Activated naive CD8-positive, alpha-beta T cell treated with anti-CD3 and anti-CD28 coated beads for 36 hours (primary cell): ENCODE results near the gene ARHGAP15. TPM values are rescaled to one million over a fixed set of nuclear protein-coding genes. Genes with fewer than 3 reads are reported as not detected.

Experiments
- DNase-seq: peaks from one replicate; pipeline ENCODE4 v3.0.0; 2021
- H3K27ac Mint-ChIP-seq: one replicate; pipeline ENCODE4 v1.8.0; 2022; ENCODE audit warnings: mild to moderate bottlenecking, moderate library complexity, mixed read lengths
- H3K27me3 Mint-ChIP-seq: one replicate; pipeline ENCODE4 v1.8.0; 2022; ENCODE audit warnings: mild to moderate bottlenecking, mixed read lengths
- H3K36me3 Mint-ChIP-seq: one replicate; pipeline ENCODE4 v1.8.0; 2021; ENCODE audit warnings: mild to moderate bottlenecking, mixed read lengths
- H3K4me1 Mint-ChIP-seq: one replicate; pipeline ENCODE4 v1.8.0; 2021; ENCODE audit warnings: mixed read lengths
- H3K4me3 Mint-ChIP-seq: one replicate; pipeline ENCODE4 v1.8.0; 2022; ENCODE audit warnings: mild to moderate bottlenecking, moderate library complexity, mixed read lengths
- H3K9me3 Mint-ChIP-seq: one replicate; pipeline ENCODE4 v1.8.0; 2022; ENCODE audit warnings: mixed read lengths
- total RNA-seq, 2 experiments: library from RNA; stranded (reverse); gene quantifications; one replicate each; pipeline ENCODE4 v1.2.3, GENCODE V29; 2021

ARHGAP15 gene
- total RNA-seq, 2 experiments from 2014 or later, result 45.2 to 47.0 TPM

DNA sequence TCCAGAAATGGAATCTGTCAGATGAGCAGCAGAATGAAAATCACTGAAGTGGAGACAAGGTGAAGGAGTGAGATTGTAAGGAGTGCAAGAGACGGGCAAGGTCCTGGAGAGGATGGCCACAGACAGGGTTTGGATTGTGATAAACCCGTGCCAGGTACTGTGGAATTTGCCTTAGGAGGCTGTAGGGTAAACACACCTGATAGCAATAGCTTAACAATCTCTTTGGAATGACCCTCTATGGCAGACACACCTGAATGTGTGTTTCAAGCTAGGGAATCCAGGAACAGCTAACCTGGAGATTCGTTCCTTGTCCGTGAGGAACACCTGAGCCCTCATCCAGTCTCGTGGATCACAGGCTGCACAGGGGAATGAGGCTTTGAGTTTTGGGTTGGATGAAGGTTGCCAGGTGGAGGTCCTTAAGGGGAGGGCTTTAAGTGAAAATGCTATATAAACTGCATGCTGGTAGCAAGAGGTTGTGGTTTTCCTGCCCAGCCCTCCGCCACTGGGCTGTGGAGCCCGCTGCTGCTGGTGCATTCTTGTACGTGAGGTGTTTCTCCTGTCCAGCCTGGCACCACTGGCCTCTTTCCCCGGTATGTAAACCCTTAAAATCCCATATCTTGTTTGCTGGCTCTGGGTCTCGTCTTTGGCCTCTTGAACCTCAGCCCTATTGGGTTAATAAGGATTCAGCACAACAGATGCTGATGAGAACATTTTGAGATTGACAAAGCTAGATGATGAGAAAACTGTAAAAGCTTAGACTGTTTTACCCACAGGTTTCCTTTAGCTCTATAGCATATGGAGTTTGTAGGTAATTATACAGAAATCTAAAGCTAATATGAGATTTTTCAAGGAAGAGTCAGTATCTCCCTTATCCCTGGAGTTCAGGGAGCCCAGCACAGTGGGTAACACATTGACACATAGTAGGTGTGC lies 117.9 kb downstream of the ARHGAP15 start:
- H3K27me3 Mint-ChIP-seq, result no peaks in the 10 kb centered on the region
- peak overlapping the region; percentile 40 for H3K27ac Mint-ChIP-seq
- H3K4me3 Mint-ChIP-seq, result no peak overlapping the region
- peaks cover 2% of the 10 kb centered on the region for H3K9me3 Mint-ChIP-seq
- H3K36me3 Mint-ChIP-seq, result peaks cover 16% of the 10 kb centered on the region
- DNase-seq, result no peak
- peaks cover 14% of the 10 kb centered on the region for H3K4me1 Mint-ChIP-seq

DNA sequence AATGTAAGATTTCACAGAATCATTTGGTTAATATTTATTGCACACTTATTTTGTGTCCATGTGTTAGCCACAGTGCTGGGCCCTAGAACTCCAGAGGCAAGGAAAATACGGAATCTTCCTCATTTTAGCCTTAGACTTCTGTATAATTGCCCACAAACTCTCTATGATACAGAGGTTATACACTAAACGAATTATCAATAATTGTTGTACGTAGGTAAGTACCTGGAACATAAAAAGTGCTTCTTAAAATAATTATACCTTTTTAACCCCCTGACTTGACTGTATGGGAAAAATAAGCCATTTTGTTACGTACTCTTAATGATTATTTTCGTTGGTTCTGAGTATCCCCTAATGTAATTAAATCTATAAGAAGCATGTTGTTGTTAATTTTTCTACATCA lies 119.4 kb downstream of the ARHGAP15 start:
- no peak overlapping the region for H3K27ac Mint-ChIP-seq
- H3K27me3 Mint-ChIP-seq, result no peaks in the 10 kb centered on the region
- no peak for DNase-seq
- H3K4me3 Mint-ChIP-seq, result no peak overlapping the region
- peaks cover 5% of the 10 kb centered on the region for H3K9me3 Mint-ChIP-seq
- peaks cover 22% of the 10 kb centered on the region for H3K4me1 Mint-ChIP-seq
- H3K36me3 Mint-ChIP-seq, result peaks cover 17% of the 10 kb centered on the region

DNA sequence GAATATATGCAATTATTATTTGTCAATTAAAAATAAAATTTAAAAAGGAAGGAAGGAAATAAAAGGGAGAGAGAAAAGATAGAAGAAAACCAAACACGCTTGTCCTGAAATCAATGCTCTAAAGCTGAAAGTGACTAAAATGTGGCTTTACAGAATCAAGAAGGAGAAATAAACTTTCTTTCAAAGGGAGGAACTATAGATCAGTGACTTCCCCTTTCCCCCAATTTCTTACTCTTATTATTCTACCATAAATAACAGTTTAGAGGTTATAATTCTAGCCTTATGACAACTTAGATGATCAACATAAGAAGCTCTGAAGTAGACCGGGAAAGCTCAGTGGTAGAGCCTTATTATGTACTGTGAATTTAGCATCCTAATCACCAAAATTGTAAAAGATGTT lies 122.5 kb downstream of the ARHGAP15 start:
- Mint-ChIP-seq H3K4me1 (peaks cover 46% of the 10 kb centered on the region), H3K27me3 (no peaks in the 10 kb centered on the region), H3K36me3 (peaks cover 19% of the 10 kb centered on the region), H3K27ac (peak overlapping the region; percentile 80), H3K4me3 (no peak overlapping the region), H3K9me3 (peaks cover 5% of the 10 kb centered on the region)
- DNase-seq, result no peak

DNA sequence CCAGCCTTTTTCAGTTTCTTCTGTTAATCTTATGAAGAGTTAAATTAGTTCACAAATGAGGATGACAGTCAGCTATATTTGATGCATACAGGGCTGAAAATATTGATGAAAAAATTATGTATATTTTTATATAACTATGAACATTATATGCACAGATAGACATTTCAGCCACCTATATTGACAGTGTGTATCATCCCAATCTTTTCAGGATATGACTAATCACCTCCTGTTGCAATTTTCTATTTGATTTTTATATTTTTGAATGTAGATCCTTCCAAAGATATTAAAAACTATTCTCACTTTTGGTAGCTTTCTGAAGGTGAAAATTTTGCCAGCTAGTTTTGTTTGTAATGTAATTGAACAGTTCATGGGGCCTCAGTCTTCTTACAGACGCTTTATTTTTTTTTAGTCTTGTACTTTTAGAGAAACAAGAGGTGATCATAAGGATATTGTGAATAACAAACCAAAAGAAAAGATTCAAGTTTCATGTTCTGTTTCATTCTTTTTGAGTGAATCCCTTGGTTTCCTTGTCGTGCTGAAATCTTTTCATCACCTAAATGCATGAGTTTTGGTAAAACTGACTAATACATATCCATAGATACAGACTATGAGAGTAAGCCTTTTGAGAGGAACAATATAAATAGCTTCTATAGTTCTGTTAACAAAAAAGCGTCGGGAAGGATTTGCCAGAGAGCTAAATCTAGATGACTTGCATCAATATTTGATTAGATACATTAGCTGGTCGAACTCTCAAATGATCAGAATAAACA lies 123.1 kb downstream of the ARHGAP15 start:
- Mint-ChIP-seq H3K4me1 (peaks cover 49% of the 10 kb centered on the region), H3K36me3 (peaks cover 20% of the 10 kb centered on the region), H3K27ac (peak overlapping the region; percentile 89), H3K9me3 (peaks cover 5% of the 10 kb centered on the region), H3K27me3 (no peaks in the 10 kb centered on the region), H3K4me3 (peak overlapping the region; percentile 45)
- DNase-seq, result no peak

DNA sequence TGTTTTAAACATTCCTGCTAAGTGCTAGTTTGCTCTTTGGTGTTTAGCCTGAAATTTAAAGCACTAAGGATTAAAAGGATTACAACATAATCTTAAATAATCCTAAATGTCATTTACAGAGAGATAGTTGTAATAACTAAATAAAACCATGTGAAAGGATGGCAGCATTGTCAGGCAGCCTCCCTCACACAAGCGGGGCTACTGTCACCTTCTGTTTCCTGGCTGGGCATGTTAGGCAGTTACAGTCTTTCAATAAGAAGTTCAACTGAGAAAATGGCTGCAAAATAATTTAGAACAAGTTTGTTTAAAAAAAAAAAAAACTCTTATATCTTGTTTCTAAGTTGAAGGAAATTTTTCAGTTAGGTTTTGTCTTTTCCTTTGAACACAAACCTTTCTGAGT lies 124.9 kb downstream of the ARHGAP15 start:
- peaks cover 57% of the 10 kb centered on the region for H3K4me1 Mint-ChIP-seq
- H3K27ac Mint-ChIP-seq, result peak overlapping the region; percentile 80
- DNase-seq, result no peak
- H3K27me3 Mint-ChIP-seq, result no peaks in the 10 kb centered on the region
- H3K4me3 Mint-ChIP-seq, result peak overlapping the region; percentile 32
- H3K36me3 Mint-ChIP-seq, result peaks cover 21% of the 10 kb centered on the region
- peaks cover 5% of the 10 kb centered on the region for H3K9me3 Mint-ChIP-seq

DNA sequence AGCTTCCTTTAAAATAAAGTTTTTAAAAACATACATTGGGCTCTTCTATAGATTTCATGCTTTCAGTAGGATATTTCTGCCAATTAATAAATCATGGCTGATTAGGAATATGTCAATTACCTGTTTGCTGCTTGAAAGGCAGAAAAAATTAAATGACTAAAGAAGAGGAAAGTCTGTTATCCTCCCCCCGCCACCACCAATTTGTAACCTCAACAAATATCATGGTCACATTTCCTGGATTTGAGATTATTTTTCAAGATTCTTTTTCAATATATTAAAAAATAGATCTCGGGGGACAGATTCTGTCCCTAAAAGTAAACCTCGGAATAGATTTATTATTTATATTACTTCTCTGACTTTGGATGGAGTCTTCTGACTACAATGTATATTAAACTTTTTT lies 125.9 kb downstream of the ARHGAP15 start:
- Mint-ChIP-seq H3K27me3 (no peaks in the 10 kb centered on the region), H3K4me3 (peak overlapping the region; percentile 25), H3K36me3 (peaks cover 21% of the 10 kb centered on the region), H3K4me1 (peaks cover 61% of the 10 kb centered on the region), H3K27ac (peak overlapping the region; percentile 82), H3K9me3 (peaks cover 5% of the 10 kb centered on the region)
- DNase-seq, result no peak

DNA sequence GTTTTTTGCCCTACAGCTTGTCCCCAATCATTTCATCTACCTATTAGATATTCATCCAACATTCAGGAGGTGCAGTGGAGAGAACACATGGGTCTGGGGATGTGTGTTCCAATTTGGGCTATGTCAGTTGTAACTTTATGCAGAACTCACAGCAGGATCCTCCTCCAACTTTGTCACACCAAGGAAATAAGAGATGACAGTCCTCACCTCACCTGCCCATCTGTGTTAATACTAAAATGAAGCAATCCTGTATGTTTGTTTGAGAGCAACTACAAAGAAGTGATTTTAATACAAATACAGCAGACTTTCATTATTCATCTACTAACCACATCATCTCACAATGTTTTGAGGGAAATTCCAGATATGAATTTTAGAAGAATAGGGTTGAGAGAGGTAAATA lies 126.7 kb downstream of the ARHGAP15 start:
- Mint-ChIP-seq H3K27ac (peak overlapping the region; percentile 94), H3K4me3 (peak overlapping the region; percentile 70), H3K9me3 (peaks cover 3% of the 10 kb centered on the region), H3K36me3 (peaks cover 14% of the 10 kb centered on the region), H3K27me3 (no peaks in the 10 kb centered on the region), H3K4me1 (peaks cover 60% of the 10 kb centered on the region)
- no peak for DNase-seq

DNA sequence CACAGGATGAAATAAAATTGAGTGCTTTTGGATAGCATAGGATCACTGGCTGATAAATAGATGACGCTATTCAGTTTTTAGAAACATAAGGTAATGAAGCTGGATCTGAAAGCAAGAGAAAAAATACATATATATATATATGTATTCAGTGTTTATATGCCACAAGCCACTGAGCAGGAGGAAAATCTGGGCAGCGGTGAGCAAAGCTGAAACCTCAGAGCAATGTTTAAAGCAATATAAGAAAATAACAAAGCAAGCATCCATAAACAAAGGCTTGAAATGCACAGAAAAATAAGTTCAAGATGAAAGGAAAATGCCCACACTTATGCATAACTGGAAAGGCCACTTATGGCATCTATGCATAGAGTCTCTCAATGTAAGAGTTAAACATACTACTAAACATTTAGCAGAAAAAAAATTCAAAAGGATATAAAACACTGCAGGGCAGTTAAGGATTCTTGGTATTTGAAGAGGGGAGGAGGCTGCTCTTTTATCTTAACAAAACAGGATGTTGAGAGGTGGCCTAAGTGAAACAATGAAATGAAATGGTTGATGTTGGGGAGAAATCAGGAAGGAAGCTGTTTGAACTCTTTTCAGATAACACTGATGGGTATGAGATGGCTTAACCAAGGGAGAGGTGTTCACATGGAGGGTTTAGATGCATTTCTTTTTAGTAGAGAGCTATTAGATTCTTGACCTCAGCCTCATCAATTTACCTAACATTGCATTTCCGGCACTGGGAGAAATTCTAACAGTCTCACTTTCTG lies 129.1 kb downstream of the ARHGAP15 start:
- DNase-seq, result no peak
- no peaks in the 10 kb centered on the region for H3K9me3 Mint-ChIP-seq

DNA sequence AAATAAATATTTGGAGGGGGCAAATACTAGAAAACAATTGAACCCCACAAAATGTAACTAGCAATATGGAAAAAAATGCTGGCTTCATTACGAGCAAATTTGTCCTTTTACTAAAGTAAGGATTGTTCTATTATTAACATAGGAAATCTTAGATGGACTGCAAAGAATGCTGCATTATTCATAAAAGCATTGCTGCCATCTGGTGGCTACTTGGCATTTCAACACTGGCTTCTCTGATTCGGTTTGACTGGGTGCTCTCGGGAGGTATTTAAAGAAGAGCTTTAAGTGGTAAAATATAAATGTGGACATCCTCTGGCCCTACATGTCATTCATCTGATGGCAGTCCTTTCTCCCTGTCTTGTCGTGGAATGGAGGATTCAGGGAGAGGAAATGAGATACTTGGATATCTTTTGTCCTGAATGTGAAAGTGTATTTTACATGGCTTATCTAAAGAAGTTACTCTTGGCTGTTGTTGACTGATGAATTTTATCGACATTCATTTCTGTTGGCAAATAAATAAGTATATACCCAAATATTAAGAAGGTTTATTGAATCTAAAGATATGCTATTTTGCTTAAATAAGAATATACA lies 130.2 kb downstream of the ARHGAP15 start:
- H3K4me3 Mint-ChIP-seq, result no peak overlapping the region
- peaks cover 30% of the 10 kb centered on the region for H3K36me3 Mint-ChIP-seq
- H3K4me1 Mint-ChIP-seq, result peaks cover 62% of the 10 kb centered on the region
- no peaks in the 10 kb centered on the region for H3K9me3 Mint-ChIP-seq
- H3K27me3 Mint-ChIP-seq, result no peaks in the 10 kb centered on the region
- peak; percentile 61 for DNase-seq
- peak overlapping the region; percentile 93 for H3K27ac Mint-ChIP-seq

More for the DNA sequence above, 129.1 kb downstream of the ARHGAP15 start:
- H3K36me3 Mint-ChIP-seq, result peaks cover 21% of the 10 kb centered on the region
- H3K4me3 Mint-ChIP-seq, result peak overlapping the region; percentile 60
- peaks cover 68% of the 10 kb centered on the region for H3K4me1 Mint-ChIP-seq
- H3K27ac Mint-ChIP-seq, result peak overlapping the region; percentile 93
- H3K27me3 Mint-ChIP-seq, result no peaks in the 10 kb centered on the region

DNA sequence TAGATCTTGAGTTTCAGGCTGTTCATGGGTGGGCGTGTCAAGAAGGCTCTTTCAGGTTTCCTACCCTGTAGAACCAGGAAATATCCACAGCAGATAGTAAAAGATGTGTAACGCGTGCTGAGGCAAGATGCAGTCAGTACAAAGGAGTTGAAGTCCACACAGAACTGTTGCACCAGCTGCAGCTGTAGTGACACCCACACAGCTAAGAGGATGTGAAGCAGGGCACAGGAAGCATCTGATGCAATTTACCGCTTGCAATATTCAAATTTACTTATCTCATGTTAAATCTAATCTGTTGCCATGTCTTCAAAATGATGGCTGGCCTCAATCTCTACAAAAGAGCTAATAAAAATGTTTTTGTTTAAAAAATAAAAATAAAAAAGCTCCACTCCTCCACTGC lies 132.8 kb downstream of the ARHGAP15 start:
- H3K4me1 Mint-ChIP-seq, result peaks cover 46% of the 10 kb centered on the region

DNA sequence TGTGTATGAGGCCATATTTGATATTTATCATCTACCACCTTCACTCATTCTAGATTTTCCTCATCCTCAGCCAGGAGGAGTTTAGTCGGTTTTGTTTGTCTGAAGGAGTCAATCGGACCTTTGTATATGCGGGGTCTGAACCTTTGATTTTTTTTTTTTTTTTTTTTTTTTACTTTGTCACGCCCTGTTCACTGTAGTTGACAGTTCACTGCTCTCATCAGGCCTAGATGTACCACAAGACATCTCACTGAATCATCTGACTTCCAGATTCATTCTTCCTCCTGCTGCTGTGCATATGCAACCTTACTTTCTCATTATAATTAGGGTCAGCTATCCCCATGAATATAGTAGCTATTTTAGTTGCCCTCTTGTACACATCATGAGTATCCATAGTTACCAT lies 133.2 kb downstream of the ARHGAP15 start:
- DNase-seq, result no peak
- peaks cover 6% of the 10 kb centered on the region for H3K9me3 Mint-ChIP-seq
- H3K27ac Mint-ChIP-seq, result peak overlapping the region; percentile 97
- H3K4me3 Mint-ChIP-seq, result no peak overlapping the region
- peaks cover 37% of the 10 kb centered on the region for H3K36me3 Mint-ChIP-seq
- no peaks in the 10 kb centered on the region for H3K27me3 Mint-ChIP-seq
- peaks cover 44% of the 10 kb centered on the region for H3K4me1 Mint-ChIP-seq

More for the DNA sequence above, 132.8 kb downstream of the ARHGAP15 start:
- peaks cover 2% of the 10 kb centered on the region for H3K9me3 Mint-ChIP-seq
- H3K4me3 Mint-ChIP-seq, result peak overlapping the region; percentile 51
- H3K27me3 Mint-ChIP-seq, result no peaks in the 10 kb centered on the region
- peak overlapping the region; percentile 97 for H3K27ac Mint-ChIP-seq
- peak; percentile 48 for DNase-seq
- peaks cover 33% of the 10 kb centered on the region for H3K36me3 Mint-ChIP-seq

DNA sequence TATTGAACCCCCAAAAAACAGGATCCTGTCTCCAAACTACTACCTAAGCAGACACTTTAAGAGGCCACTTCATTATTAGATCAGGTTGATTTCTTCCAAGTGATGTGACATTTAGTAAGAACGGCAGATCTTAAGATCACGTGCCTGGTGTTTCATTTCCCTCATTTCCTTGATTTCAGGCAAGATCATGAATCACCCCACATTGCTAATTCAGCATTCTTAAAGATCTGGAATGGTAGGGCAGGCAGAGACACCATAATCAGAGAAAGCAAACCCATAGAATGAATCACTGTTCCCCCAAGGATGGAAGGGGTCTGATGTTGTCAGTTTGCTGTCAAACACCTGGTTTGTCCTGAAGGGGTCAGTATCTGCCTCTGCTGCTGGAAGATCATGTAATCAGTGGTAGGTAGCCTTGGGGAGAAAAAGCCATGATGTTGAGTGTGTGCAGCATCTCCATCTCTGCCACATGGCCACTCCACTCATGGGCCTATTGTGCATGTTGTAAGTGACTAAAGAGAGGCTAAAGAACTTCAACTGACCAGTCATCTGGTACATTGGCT lies 133.9 kb downstream of the ARHGAP15 start:
- Mint-ChIP-seq H3K9me3 (peaks cover 6% of the 10 kb centered on the region), H3K27ac (peak overlapping the region; percentile 97), H3K4me1 (peaks cover 41% of the 10 kb centered on the region), H3K27me3 (no peaks in the 10 kb centered on the region), H3K4me3 (no peak overlapping the region), H3K36me3 (peaks cover 35% of the 10 kb centered on the region)
- DNase-seq, result no peak

DNA sequence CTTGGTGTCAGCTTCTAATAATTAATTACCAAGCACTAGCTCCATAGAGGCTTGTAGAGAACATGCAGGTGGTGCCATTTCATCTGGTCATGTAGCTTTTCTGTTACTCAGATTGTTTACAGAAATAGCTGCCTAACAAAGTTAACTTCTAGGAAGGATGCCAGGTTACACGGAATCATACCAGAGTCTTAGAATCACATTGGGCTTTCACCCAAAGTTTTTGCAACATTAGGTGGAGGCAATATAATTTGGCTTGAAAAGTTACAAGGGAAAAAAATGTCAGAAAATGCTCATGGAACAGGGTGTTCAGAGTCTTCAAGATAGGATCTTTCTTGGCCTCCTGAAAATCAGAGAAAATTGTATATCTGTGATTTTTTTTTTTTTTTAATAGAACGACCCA lies 135.6 kb downstream of the ARHGAP15 start:
- no peak for DNase-seq
- Mint-ChIP-seq H3K27me3 (no peaks in the 10 kb centered on the region), H3K4me3 (no peak overlapping the region), H3K36me3 (peaks cover 35% of the 10 kb centered on the region), H3K9me3 (peaks cover 6% of the 10 kb centered on the region), H3K4me1 (peaks cover 30% of the 10 kb centered on the region), H3K27ac (no peak overlapping the region)

DNA sequence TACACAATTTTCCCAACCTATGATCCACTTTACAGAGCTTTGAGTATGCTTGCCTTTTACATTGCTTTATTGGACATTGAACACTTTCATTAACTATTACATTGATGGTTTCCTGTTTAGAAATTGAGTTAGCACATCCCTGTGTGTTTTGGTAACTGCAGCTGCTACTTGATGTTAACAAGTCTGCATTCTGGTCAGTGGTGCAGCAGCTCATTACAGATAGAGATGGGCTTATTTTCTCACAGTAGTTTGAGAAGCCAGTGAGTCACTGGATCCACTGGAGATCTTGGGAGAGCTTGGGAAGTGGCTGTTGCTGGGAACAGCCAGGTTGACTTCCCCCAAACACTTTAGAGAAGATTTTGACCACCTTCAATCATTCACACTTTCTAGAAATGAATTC lies 150.5 kb downstream of the ARHGAP15 start:
- H3K36me3 Mint-ChIP-seq, result peaks cover 30% of the 10 kb centered on the region
- H3K4me3 Mint-ChIP-seq, result no peak overlapping the region
- DNase-seq, result no peak
- peaks cover 38% of the 10 kb centered on the region for H3K4me1 Mint-ChIP-seq
- H3K27me3 Mint-ChIP-seq, result no peaks in the 10 kb centered on the region
- H3K9me3 Mint-ChIP-seq, result no peaks in the 10 kb centered on the region
- peak overlapping the region; percentile 21 for H3K27ac Mint-ChIP-seq
